GM12874 (cell line): ENCODE results near the gene DPP10.

Experiments used
- TF ChIP-seq, protein P1 (sequence below): IDR thresholded peaks from 2 replicates; pipeline ENCODE4 v1.5.1; 2011; ENCODE audit warnings: low read depth, mild to moderate bottlenecking, control low read depth, low read length, moderate library complexity; ENCODE audit not compliant: insufficient read depth

The DPP10 gene

DNA sequence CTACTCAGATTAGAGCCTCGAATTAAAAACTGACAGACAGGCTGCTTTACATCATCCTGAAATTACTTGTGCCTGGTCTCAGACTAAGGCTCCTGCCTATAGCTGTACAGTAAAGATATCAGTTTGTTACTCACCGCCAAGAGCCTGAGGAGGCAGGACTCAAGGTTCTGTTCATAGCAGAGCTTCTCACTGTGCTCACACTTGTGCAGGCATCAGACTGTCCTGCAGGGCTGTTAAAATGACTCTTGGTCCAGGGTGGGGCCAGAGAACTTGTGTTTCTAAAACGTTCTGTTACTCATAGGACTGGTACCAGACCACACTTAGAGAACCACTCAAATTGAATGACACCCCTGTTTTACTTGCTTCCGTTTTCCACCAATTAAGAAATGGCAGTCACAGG lies 310.0 kb downstream of the DPP10 start:
- TF ChIP-seq, protein P1, sequence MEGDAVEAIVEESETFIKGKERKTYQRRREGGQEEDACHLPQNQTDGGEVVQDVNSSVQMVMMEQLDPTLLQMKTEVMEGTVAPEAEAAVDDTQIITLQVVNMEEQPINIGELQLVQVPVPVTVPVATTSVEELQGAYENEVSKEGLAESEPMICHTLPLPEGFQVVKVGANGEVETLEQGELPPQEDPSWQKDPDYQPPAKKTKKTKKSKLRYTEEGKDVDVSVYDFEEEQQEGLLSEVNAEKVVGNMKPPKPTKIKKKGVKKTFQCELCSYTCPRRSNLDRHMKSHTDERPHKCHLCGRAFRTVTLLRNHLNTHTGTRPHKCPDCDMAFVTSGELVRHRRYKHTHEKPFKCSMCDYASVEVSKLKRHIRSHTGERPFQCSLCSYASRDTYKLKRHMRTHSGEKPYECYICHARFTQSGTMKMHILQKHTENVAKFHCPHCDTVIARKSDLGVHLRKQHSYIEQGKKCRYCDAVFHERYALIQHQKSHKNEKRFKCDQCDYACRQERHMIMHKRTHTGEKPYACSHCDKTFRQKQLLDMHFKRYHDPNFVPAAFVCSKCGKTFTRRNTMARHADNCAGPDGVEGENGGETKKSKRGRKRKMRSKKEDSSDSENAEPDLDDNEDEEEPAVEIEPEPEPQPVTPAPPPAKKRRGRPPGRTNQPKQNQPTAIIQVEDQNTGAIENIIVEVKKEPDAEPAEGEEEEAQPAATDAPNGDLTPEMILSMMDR = no peak

DNA sequence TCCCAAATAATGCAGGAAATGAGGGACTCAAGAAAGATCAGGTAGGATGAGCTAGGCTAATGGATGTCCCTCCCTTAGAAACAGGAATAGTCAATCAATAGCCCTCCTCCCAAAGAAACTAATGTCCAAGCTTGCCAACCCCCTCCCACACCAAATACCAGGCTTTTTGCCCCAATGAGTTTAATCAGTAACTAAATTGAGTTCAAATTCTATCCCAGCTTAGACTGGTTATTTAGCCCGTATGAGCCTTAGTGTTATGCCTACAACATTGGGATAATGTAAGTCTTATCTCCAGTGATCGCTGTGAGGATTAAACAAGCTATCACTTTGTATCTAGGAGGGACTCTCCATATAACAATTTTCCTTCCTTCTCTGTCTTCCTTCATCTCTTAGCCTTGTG lies 310.7 kb downstream of the DPP10 start:
- TF ChIP-seq, protein P1 = no peak

DNA sequence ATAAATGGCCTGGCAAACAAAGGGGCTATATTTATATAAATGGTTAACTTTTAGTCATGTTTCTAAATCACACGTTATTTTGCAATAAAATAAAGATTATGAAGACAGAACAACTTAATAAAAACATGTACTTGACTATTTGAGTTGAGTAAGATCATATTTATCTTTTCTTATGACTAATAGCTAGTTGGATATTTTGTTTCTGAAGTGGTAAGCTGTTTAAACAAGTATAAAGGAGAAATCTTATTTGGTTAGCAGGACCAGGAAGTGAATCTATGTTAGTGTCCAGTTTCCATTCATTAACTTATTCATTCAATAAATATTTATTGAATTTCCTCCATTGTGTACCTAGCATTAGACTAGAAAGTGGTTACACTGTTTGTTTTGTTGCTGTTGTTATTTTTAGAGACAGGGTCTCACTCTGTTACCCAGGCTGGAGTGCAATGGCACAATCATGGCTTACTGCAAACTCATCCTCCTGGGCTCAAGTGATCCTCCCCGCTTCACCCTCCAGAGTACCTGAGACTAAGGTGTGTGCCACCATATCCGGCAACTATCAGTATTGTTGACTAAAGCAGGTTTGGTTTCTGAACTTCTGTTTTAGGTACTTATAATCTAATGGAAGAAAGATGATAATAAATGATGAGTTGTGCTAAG lies 312.6 kb downstream of the DPP10 start:
- TF ChIP-seq, protein P1 = no peak

DNA sequence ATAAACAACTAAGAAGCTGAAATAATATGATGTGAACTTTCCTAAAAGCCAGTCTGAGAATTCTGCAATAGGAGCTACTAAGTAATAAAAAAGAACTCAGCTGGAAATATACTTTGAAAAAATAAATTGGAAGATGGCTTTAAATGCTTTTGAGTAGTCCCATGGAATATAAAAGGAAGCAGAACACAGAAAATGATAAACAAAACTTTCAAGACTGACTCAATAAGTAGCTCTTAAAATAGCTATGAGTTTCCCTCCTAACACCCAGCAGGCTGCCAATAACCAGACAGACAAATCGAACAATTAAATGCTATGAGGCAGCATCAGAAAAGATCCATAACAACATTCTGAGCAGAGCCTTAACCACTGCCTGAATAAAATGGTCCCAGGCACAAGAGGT lies 319.9 kb downstream of the DPP10 start:
- TF ChIP-seq, protein P1 = no peak

DNA sequence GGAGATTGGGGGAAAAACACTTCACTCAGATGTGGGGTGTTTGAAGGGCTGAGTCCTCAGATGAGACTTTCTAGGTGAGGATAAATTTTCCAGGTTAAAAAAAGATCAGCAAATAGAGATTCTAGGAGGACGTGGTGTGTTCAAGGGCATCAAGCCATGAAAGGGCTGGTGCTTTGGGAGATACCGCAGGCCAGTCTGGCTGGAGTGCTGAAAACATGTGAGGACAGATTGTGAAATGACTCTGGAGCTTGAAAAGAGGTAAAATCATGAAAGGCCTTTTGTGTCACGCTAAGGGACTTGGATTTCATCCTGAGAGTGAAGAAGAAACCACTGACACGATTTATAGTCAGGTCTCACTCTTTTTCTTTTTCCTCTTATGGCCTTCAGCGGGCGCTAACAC lies 320.5 kb downstream of the DPP10 start:
- TF ChIP-seq, protein P1 = no peak

DNA sequence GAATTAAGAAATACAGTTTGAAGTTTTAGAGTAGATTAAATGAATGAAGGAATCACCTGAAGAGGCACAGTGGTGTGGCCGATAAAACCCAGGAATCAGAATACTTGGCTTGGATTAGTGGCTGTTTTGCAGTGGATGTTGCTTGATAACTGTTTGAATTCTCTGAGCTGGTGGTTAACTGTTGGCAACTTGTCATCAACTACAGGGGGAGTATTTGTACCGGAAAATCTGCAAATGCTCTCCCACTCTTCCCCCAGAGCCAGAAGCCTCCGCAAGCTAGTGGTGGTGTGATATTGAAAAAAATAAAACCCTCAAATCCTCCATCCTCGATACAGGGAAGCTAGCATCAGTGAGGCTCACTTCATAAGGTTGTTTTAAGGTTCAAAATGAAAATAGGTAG lies 326.7 kb downstream of the DPP10 start:
- TF ChIP-seq, protein P1 = no peak

DNA sequence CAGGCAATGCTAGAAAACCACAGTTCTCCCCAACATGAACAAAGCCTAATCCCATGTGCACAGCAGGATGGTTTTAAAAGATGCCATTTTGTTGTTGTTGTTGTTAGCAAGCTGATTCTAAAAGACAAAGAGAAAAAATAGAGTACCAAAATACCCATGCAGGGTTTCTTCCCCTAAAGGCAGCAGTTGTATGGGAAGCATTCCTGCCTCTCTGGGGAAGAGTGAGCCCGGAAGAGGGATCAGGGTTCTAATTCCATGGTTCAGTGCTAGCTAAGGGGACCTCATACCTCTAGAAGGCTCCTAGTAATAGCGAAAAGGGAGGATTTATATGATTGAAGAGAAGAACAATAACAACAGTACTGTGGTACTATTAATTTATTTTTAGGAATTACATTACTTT lies 327.6 kb downstream of the DPP10 start:
- TF ChIP-seq, protein P1 = no peak

DNA sequence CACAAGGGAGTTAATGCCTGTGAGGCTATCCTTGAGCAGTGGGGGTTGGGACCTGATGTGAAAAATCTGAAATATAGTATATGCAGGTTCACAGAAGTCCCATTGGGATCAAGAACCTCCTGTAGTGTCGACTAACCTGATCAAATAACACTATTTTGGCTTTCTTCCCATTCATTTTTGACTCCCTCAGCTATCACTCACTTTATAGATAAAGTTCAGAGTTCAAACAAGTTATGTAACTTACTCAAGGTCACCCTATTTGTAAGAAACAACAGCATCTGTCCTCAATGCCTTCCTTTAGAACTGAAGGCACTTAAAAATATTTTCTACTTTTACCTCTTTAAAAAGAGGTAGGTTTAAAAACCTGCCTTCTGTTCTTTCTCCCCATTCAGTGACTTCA lies 341.6 kb downstream of the DPP10 start:
- TF ChIP-seq, protein P1 = no peak
